Keratinocyte (primary cell): ENCODE data around the gene RASL12. TPM values are rescaled to one million over a fixed set of nuclear protein-coding genes. Genes with fewer than 3 reads are reported as not detected.

Source experiments
- DNase-seq: peaks from one replicate; pipeline ENCODE4 v3.0.0-alpha.2; 2011; ENCODE audit warnings: low read depth, missing footprints, low spot score
- FAIRE-seq: peaks from 2 replicates; lab custom pipeline; 2011; peaks lifted over from hg19 to GRCh38; lab: Jason Lieb, UNC
- H2AFZ ChIP-seq: 2 replicates; pipeline ENCODE4 v1.6.0; 2012; ENCODE audit warnings: low read length, control low read depth, inconsistent platforms; ENCODE audit not compliant: control insufficient read depth
- H3K27ac ChIP-seq: 2 replicates; pipeline ENCODE4 v1.5.1; 2011; ENCODE audit warnings: low read length; ENCODE audit not compliant: control insufficient read depth, insufficient read depth
- H3K27me3 ChIP-seq: 3 replicates; pipeline ENCODE4 v1.6.0; 2011; ENCODE audit warnings: low read length; ENCODE audit not compliant: control insufficient read depth, insufficient read depth; ENCODE audit errors: extremely low read depth
- H3K36me3 ChIP-seq, 2 experiments: 2 replicates in 1 of 2; 3 replicates in 1 of 2; pipeline ENCODE4 v1.5.1; 2011; ENCODE audit warnings: low read length in 2 of 2, mild to moderate bottlenecking in 1 of 2; ENCODE audit not compliant: control insufficient read depth in 2 of 2, insufficient read depth in 2 of 2; ENCODE audit errors: extremely low read depth in 1 of 2
- H3K4me1 ChIP-seq: 3 replicates; pipeline ENCODE4 v1.5.1; 2011; ENCODE audit warnings: low read length; ENCODE audit not compliant: control insufficient read depth, insufficient read depth; ENCODE audit errors: extremely low read depth
- H3K4me2 ChIP-seq: 3 replicates; pipeline ENCODE4 v1.6.0; 2011; ENCODE audit warnings: low read depth, low read length; ENCODE audit not compliant: control insufficient read depth, insufficient read depth; ENCODE audit errors: extremely low read depth
- H3K4me3 ChIP-seq, 3 experiments: fragments of 200-600 bp in 1 of 3; sonication (generic) in 1 of 3; 2 replicates in 2 of 3; 3 replicates in 1 of 3; pipeline ENCODE4 v1.5.1; 2011 to 2016; ENCODE audit warnings: low read length in 3 of 3, mild to moderate bottlenecking in 3 of 3, control low read depth in 2 of 3, inconsistent platforms in 1 of 3, low read depth in 1 of 3, mixed read lengths in 1 of 3, mixed run types in 1 of 3, moderate library complexity in 1 of 3; ENCODE audit not compliant: control insufficient read depth in 2 of 3, insufficient read depth in 2 of 3; ENCODE audit errors: extremely low read depth in 1 of 3
- H3K79me2 ChIP-seq: 2 replicates; pipeline ENCODE4 v1.6.0; 2012; ENCODE audit warnings: low read length; ENCODE audit not compliant: control insufficient read depth, insufficient read depth
- H3K9ac ChIP-seq: 3 replicates; pipeline ENCODE4 v1.6.0; 2011; ENCODE audit warnings: low read length; ENCODE audit not compliant: control insufficient read depth, insufficient read depth; ENCODE audit errors: extremely low read depth
- H3K9me1 ChIP-seq: 3 replicates; pipeline ENCODE4 v1.6.0; 2011; ENCODE audit warnings: low read length; ENCODE audit not compliant: control insufficient read depth, insufficient read depth; ENCODE audit errors: extremely low read depth
- H3K9me3 ChIP-seq: 2 replicates; pipeline ENCODE4 v1.5.1; 2012; ENCODE audit warnings: low read depth, low read length; ENCODE audit not compliant: control insufficient read depth
- H4K20me1 ChIP-seq: 3 replicates; pipeline ENCODE4 v1.6.0; 2011; ENCODE audit warnings: low read length; ENCODE audit not compliant: control insufficient read depth, insufficient read depth; ENCODE audit errors: extremely low read depth
- EZH2 ChIP-seq: IDR thresholded peaks from one replicate; pipeline ENCODE4 v1.6.1; 2012; ENCODE audit warnings: inconsistent platforms, mild to moderate bottlenecking, low read length, moderate library complexity
- dilution Hi-C: fragments of 300-500 bp; cut with MboI; formaldehyde crosslinking; loops from one replicate; pipeline ENCODE4 v1.7.0; 2020; ENCODE audit warnings: low sequenced_read_pairs; ENCODE audit not compliant: extremely low pct_ligation_motif_present
- polyA plus RNA-seq, 5 experiments: library from polyadenylated mRNA; depleted of rRNA in 3 of 5; stranded (reverse) in 3 of 5; stranded (forward) in 1 of 5; unstranded in 1 of 5; fragments of >200 nt; gene quantifications; 1 replicate in 1 of 5; 2 replicates in 3 of 5; 3 replicates in 1 of 5; pipeline versions ENCODE4 v1.2.1 to v1.2.3, GENCODE V29; 2011 to 2012; ENCODE audit warnings: missing spikeins in 2 of 5, low read depth in 1 of 5, low replicate concordance in 1 of 5
- TF ChIP-seq, protein P1 (sequence below), 3 experiments: IDR thresholded peaks in 1 of 3; conservative IDR thresholded peaks in 1 of 3; optimal IDR thresholded peaks in 1 of 3; 2 replicates in 2 of 3; 3 replicates in 1 of 3; pipeline versions ENCODE3 to v1.5.1; 2011; ENCODE audit warnings: low read length in 3 of 3, mild to moderate bottlenecking in 3 of 3, moderate library complexity in 2 of 3, control low read depth in 1 of 3, inconsistent platforms in 1 of 3; ENCODE audit not compliant: insufficient read depth in 2 of 3; ENCODE audit errors: extremely low read depth in 1 of 3

Gene RASL12
- polyA plus RNA-seq, 1 donor (not counting 4 experiments of a cell fraction or from before 2014, with no cell fraction given): not detected

DNA sequence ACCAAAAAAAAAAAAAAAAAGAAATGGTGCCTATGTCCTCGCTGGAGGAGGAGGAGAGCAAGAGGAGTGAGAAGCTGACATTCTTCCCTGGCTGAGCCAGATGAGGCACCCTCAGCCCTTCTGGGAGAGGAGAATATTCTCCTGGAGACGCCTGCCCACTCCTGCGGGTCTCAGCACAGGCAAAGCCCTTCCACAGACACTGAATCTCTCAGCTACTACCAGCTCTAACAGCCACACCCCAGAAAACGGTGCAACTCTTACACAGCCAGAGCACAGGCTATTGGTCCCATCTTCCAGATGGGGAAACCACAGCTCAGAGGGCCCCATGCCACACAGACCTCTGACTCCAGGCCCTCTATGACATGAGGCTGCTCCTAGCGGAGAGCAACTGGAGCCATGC lies 5.7 kb downstream of the RASL12 start:
- no peaks in the 10 kb centered on the region for H3K9me1 ChIP-seq
- TF ChIP-seq, protein P1, sequence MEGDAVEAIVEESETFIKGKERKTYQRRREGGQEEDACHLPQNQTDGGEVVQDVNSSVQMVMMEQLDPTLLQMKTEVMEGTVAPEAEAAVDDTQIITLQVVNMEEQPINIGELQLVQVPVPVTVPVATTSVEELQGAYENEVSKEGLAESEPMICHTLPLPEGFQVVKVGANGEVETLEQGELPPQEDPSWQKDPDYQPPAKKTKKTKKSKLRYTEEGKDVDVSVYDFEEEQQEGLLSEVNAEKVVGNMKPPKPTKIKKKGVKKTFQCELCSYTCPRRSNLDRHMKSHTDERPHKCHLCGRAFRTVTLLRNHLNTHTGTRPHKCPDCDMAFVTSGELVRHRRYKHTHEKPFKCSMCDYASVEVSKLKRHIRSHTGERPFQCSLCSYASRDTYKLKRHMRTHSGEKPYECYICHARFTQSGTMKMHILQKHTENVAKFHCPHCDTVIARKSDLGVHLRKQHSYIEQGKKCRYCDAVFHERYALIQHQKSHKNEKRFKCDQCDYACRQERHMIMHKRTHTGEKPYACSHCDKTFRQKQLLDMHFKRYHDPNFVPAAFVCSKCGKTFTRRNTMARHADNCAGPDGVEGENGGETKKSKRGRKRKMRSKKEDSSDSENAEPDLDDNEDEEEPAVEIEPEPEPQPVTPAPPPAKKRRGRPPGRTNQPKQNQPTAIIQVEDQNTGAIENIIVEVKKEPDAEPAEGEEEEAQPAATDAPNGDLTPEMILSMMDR (optimal IDR thresholded peaks at IDR 0.05 in 1 of 3, IDR thresholded peaks at IDR 0.05 in 1 of 3, conservative IDR thresholded peaks at IDR 0.05 in 1 of 3; ENCODE audit: extremely low read depth in 1 of 3, insufficient read depth in 2 of 3, low read length in 3 of 3): no peak
- no peak for TF ChIP-seq EZH2
- H3K9ac ChIP-seq: no peak overlapping the region
- H3K36me3 ChIP-seq: no peaks in the 10 kb centered on the region
- no peak overlapping the region for H3K4me3 ChIP-seq
- dilution Hi-C loops: no loop called here
- H3K27me3 ChIP-seq: peaks cover 23% of the 10 kb centered on the region
- H4K20me1 ChIP-seq: no peaks in the 10 kb centered on the region
- H3K4me1 ChIP-seq: no peaks in the 10 kb centered on the region
- no peak overlapping the region for H3K4me2 ChIP-seq
- no peak for FAIRE-seq
- DNase-seq: no peak
- H3K9me3 ChIP-seq: no peaks in the 10 kb centered on the region
- H3K27ac ChIP-seq: no peak overlapping the region
- no peak overlapping the region for H2AFZ ChIP-seq
- H3K79me2 ChIP-seq: no peaks in the 10 kb centered on the region

DNA sequence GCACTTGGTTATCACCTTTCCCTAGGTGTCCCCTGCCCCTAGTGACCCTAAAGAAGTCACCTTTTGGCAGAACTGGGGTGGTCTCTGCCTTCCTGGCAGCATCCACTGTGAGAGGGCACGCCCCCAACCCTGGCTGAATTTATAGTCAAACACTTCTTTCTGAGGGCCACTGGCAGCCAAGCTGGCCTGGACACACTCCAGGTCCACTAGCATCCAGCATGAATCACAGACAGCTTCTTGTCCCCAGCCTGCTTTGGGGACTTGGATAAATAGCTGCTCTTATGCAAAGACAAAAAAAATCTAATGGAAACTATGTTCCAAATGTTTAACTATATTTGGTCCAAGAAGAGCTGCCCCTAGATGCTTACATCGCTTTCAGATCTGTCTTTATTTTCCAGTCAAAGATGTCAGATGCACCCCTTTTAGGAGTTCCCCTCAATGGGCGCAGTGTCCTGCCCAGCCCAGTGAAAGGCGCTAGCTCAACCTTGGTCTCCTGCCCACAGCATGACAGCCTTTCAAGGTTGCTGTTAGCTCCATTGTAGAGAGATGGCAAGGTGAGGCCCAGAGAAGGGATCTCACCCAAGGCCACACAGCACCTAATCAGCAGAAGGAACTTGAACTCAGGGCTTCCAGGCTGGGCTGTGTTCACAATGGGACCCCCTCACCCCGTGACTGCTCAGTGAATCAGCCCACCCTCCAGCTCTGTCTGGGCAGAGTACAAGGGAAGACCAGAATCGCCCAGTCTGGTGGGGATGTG lies 7.0 kb downstream of the RASL12 start:
- H3K79me2 ChIP-seq: no peaks in the 10 kb centered on the region
- dilution Hi-C loops: no loop called here
- no peaks in the 10 kb centered on the region for H3K4me1 ChIP-seq
- H2AFZ ChIP-seq: no peak overlapping the region
- no peak overlapping the region for H3K9ac ChIP-seq
- no peak overlapping the region for H3K4me2 ChIP-seq
- H4K20me1 ChIP-seq: no peaks in the 10 kb centered on the region
- no peaks in the 10 kb centered on the region for H3K9me3 ChIP-seq
- H3K4me3 ChIP-seq: no peak overlapping the region
- H3K27ac ChIP-seq: no peak overlapping the region
- DNase-seq: no peak
- TF ChIP-seq, protein P1 (optimal IDR thresholded peaks at IDR 0.05 in 1 of 3, IDR thresholded peaks at IDR 0.05 in 1 of 3, conservative IDR thresholded peaks at IDR 0.05 in 1 of 3; ENCODE audit: extremely low read depth in 1 of 3, insufficient read depth in 2 of 3, low read length in 3 of 3): no peak
- TF ChIP-seq EZH2: no peak
- H3K27me3 ChIP-seq: peaks cover 17% of the 10 kb centered on the region
- no peak for FAIRE-seq
- H3K9me1 ChIP-seq: no peaks in the 10 kb centered on the region
- H3K36me3 ChIP-seq: no peaks in the 10 kb centered on the region
